Inflammatory macrophage treated with lipopolysaccharide for 4 hours (primary cell): ENCODE data around the gene PCBP3.
"Not testable (repeated sequence)": the region's sequence is repeated elsewhere in the genome, so short reads cannot be mapped to it uniquely, and the experiment has no call there.

Source experiments
- DNase-seq: peaks from one replicate; pipeline ENCODE4 v3.0.0-alpha.2; 2020

Gene PCBP3

GRCh38 chr21:45698493-45699184 is 55.1 kb downstream of the PCBP3 start:
- DNase-seq = no peak

GRCh38 chr21:45699251-45699942 is 55.9 kb downstream of the PCBP3 start:
- DNase-seq = no peak

GRCh38 chr21:45699966-45700365 is 56.4 kb downstream of the PCBP3 start:
- DNase-seq = no peak

GRCh38 chr21:45700461-45700860 is 56.9 kb downstream of the PCBP3 start:
- no peak for DNase-seq

GRCh38 chr21:45704311-45705108 is 61.0 kb downstream of the PCBP3 start:
- no peak for DNase-seq

- no peak for DNase-seq
Observed at GRCh38 chr21:45706299-45706698, 62.8 kb downstream of the PCBP3 start.

GRCh38 chr21:45709173-45709572 is 65.6 kb downstream of the PCBP3 start:
- DNase-seq = peak; percentile 57

GRCh38 chr21:45709696-45710268 is 66.3 kb downstream of the PCBP3 start:
- no peak for DNase-seq

- not testable (repeated sequence) for DNase-seq
Observed at GRCh38 chr21:45710306-45710705, 66.8 kb downstream of the PCBP3 start.

GRCh38 chr21:45713613-45714012 is 70.1 kb downstream of the PCBP3 start:
- DNase-seq = no peak

GRCh38 chr21:45715441-45715840 is 71.9 kb downstream of the PCBP3 start:
- DNase-seq = no peak

- no peak for DNase-seq
Observed at GRCh38 chr21:45718413-45718812, 74.9 kb downstream of the PCBP3 start.

GRCh38 chr21:45719177-45719802 is 75.8 kb downstream of the PCBP3 start:
- DNase-seq = no peak

GRCh38 chr21:45720204-45720603 is 76.7 kb downstream of the PCBP3 start:
- DNase-seq = not testable (repeated sequence)

GRCh38 chr21:45721671-45722070 is 78.1 kb downstream of the PCBP3 start:
- DNase-seq = no peak

- DNase-seq = no peak
Observed at GRCh38 chr21:45723049-45723958, 79.8 kb downstream of the PCBP3 start.

- no peak for DNase-seq
Observed at GRCh38 chr21:45724345-45724961, 80.9 kb downstream of the PCBP3 start.

- DNase-seq = no peak
Observed at GRCh38 chr21:45724994-45725843, 81.7 kb downstream of the PCBP3 start.

- DNase-seq = no peak
Observed at GRCh38 chr21:45725844-45726200, 82.3 kb downstream of the PCBP3 start.

- DNase-seq = no peak
Observed at GRCh38 chr21:45726438-45726837, 82.9 kb downstream of the PCBP3 start.
